RWPE2 (cell line): ENCODE data around the gene SELENOH.

ENCODE experiments used
- ATAC-seq: fragments of 200-7000 bp; cut with Tn5 transposase; 3 replicates; pipeline ENCODE4 v1.9.1; 2021; ENCODE audit warnings: low read depth
- DNase-seq: peaks from one replicate; pipeline ENCODE4 v3.0.0-alpha.2; 2020; ENCODE audit warnings: low spot score
- H3K27ac ChIP-seq: fragments of 450-650 bp; 2 replicates; pipeline ENCODE4 v1.5.1; 2017; ENCODE audit warnings: mild to moderate bottlenecking; ENCODE audit not compliant: poor library complexity, severe bottlenecking
- H3K27me3 ChIP-seq: fragments of 250-450 bp; sonication (Bioruptor Pico); 2 replicates; pipeline ENCODE4 v1.5.1; 2021; ENCODE audit warnings: mild to moderate bottlenecking, moderate library complexity; ENCODE audit not compliant: insufficient read depth, poor library complexity, severe bottlenecking
- H3K36me3 ChIP-seq: fragments of 250-450 bp; sonication (Bioruptor Pico); 2 replicates; pipeline ENCODE4 v1.5.1; 2020; ENCODE audit warnings: low read depth, mild to moderate bottlenecking, moderate library complexity
- H3K4me1 ChIP-seq: fragments of 250-450 bp; sonication (Bioruptor Pico); 2 replicates; pipeline ENCODE4 v1.5.1; 2021; ENCODE audit warnings: mild to moderate bottlenecking, moderate library complexity; ENCODE audit not compliant: insufficient read depth, poor library complexity, severe bottlenecking
- H3K4me3 ChIP-seq: fragments of 250-450 bp; sonication (Bioruptor Pico); 2 replicates; pipeline ENCODE4 v1.5.1; 2021; ENCODE audit warnings: mild to moderate bottlenecking, moderate library complexity; ENCODE audit not compliant: severe bottlenecking
- H3K9me3 ChIP-seq: fragments of 250-450 bp; sonication (Bioruptor Pico); 2 replicates; pipeline ENCODE4 v1.5.1; 2021; ENCODE audit warnings: mild to moderate bottlenecking, moderate library complexity; ENCODE audit not compliant: severe bottlenecking
- CTCF ChIP-seq: fragments of 450-650 bp; IDR thresholded peaks from one replicate; pipeline ENCODE4 v1.5.1; 2017; ENCODE audit warnings: mild to moderate bottlenecking, moderate library complexity; ENCODE audit not compliant: poor library complexity, severe bottlenecking

SELENOH gene

GRCh38 chr11:57764021-57764420 lies 22.7 kb downstream of the SELENOH start:
- peak overlapping the region; percentile 86 for H3K27ac ChIP-seq
- ATAC-seq (no peak), DNase-seq (no peak)
- peak overlapping the region; percentile 55 for H3K4me3 ChIP-seq
- peaks cover 11% of the 10 kb centered on the region for H3K36me3 ChIP-seq
- no peaks in the 10 kb centered on the region for H3K9me3 ChIP-seq
- H3K27me3 ChIP-seq = no peaks in the 10 kb centered on the region
- peaks cover 17% of the 10 kb centered on the region for H3K4me1 ChIP-seq
- no peak for TF ChIP-seq CTCF

- Histone ChIP-seq H3K9me3 (no peaks in the 10 kb centered on the region), H3K4me1 (peaks cover 19% of the 10 kb centered on the region), H3K27ac (peak overlapping the region; percentile 86), H3K36me3 (peaks cover 13% of the 10 kb centered on the region), H3K27me3 (no peaks in the 10 kb centered on the region), H3K4me3 (peak overlapping the region; percentile 55)
- TF ChIP-seq CTCF = no peak
- no peak for DNase-seq
- ATAC-seq = no peak
These were observed 23.3 kb downstream of the SELENOH start for GRCh38 chr11:57764566-57764965.

- Histone ChIP-seq H3K27me3 (no peaks in the 10 kb centered on the region), H3K4me3 (peak overlapping the region; percentile 55), H3K27ac (peak overlapping the region; percentile 86), H3K36me3 (peaks cover 14% of the 10 kb centered on the region), H3K4me1 (peaks cover 21% of the 10 kb centered on the region), H3K9me3 (no peaks in the 10 kb centered on the region)
- TF ChIP-seq CTCF = no peak
- no peak for DNase-seq
- ATAC-seq = 0 out of 3 replicates have a peak, but pooled peaks have one; percentile 23
These were observed 23.7 kb downstream of the SELENOH start for GRCh38 chr11:57764972-57765371.

GRCh38 chr11:57770793-57771192 lies 29.5 kb downstream of the SELENOH start:
- peak overlapping the region; percentile 62 for H3K27ac ChIP-seq
- DNase-seq (no peak), ATAC-seq (no peak)
- peaks cover 55% of the 10 kb centered on the region for H3K4me1 ChIP-seq
- H3K27me3 ChIP-seq = no peaks in the 10 kb centered on the region
- no peak overlapping the region for H3K4me3 ChIP-seq
- peaks cover 21% of the 10 kb centered on the region for H3K36me3 ChIP-seq
- TF ChIP-seq CTCF = no peak
- no peaks in the 10 kb centered on the region for H3K9me3 ChIP-seq

- Histone ChIP-seq H3K4me1 (peaks cover 57% of the 10 kb centered on the region), H3K27me3 (no peaks in the 10 kb centered on the region), H3K9me3 (no peaks in the 10 kb centered on the region), H3K27ac (peak overlapping the region; percentile 62), H3K36me3 (peaks cover 20% of the 10 kb centered on the region), H3K4me3 (no peak overlapping the region)
- DNase-seq (no peak), ATAC-seq (no peak)
- TF ChIP-seq CTCF = no peak
These were observed 30.1 kb downstream of the SELENOH start for GRCh38 chr11:57771365-57771764.
